Esophagus mucosa (tissue), 1 donor: Measurements from ENCODE around the gene ZFP1. TPM values are rescaled to one million over a fixed set of nuclear protein-coding genes. Genes with fewer than 3 reads are reported as not detected.
"Not testable (repeated sequence)": the region's sequence is repeated elsewhere in the genome, so short reads cannot be mapped to it uniquely, and the experiment has no call there.

Experiments used
- ATAC-seq: fragments of 200-7000 bp; cut with Tn5 transposase; one replicate; pipeline ENCODE4 v1.9.1; 2020
- total RNA-seq: library from RNA; stranded (reverse); gene quantifications from one replicate; pipeline ENCODE4 v1.2.4, GENCODE V29; 2023
- donor health status: DM: yes; HTN: yes; CAD: no.

ZFP1 gene
- total RNA-seq, 1 donor from 2014 or later: 4.3 TPM

- ATAC-seq: peak; percentile 8
Measured at GRCh38 chr16:75205438-75205837, 57.1 kb downstream of the ZFP1 start.

DNA sequence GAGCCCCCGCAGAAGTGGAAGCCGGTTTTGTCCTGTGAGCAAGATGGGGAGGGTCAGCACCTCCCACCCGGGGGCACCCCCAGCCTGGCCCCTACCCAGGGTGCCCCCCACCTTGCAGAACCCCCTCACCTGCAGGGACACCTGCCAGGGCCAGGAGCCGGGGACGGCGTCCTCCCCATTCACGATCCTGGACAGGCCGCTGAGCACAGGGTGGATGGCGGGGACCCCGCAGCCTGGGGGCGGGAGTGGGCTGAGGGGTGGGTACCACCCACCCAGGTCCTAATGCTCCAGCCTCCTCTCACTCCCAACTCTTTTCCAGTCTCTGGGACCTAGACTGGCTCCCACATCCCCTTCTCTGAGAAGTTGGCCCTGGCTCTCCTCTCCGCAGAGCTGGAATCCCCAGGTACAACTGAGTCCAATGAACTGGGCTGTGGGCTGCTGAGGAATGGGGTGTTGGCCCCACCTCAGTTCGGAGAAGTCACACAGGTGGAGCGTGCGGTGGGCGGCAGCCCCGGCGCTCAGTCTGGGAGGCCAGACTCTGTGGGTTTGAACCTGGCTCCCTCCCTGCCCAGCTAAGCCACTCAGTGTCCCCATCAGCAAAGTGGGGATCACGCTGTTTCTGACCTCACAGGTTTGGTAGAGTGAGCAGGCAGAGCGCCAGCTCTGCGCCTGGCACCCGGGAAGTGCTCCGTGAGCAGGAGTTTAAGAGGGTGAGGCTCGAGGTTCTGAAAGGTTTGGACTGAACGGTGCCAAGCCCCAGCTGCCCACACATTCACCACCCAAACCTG lies 57.8 kb downstream of the ZFP1 start:
- ATAC-seq: peak; percentile 22

DNA sequence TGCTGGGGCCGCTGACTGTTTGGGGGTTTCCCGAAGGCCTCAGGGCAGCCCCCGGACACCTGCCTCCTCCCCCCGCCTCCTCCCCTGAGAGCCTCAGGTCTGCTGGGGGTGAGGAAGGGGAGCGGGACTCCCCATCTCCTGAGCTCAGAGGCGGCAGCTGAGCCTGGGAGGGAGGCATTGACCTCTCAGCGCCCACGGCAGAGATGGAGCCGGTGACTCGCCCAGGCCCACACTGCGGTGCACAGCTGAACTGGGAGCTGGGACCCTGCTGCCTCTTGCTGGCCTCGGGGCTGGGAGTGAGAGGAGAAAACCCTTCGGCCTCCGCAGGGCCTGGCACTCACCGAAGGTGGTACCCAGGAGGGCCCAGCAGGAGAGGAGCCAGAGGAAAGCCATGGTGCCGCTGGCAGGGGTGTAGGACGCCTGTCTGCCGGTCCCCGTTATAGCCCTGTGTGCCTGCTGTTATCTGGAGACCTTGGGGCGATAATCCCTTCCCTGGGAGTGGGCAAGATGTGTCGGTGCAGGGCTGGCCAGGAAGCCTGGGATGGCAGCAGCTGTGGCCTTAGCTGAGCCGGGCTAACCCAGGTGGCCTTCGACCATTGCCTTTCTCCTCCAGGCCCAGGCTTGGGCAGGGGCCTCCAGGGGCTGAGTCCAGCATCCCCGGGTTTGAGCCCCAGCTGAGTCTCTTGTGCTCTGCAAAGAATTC lies 58.6 kb downstream of the ZFP1 start, which contains the start of gene CTRB2:
Gene CTRB2, minus strand, starts transcription at position 413 of the 703 bp plus-strand sequence. Its CDS starts 20 bp downstream, at position 393.
- peak; percentile 7 for ATAC-seq

- ATAC-seq: no peak
Measured at GRCh38 chr16:75207831-75208230, 59.5 kb downstream of the ZFP1 start.

- no peak for ATAC-seq
Measured at GRCh38 chr16:75208242-75208825, 60.0 kb downstream of the ZFP1 start.

DNA sequence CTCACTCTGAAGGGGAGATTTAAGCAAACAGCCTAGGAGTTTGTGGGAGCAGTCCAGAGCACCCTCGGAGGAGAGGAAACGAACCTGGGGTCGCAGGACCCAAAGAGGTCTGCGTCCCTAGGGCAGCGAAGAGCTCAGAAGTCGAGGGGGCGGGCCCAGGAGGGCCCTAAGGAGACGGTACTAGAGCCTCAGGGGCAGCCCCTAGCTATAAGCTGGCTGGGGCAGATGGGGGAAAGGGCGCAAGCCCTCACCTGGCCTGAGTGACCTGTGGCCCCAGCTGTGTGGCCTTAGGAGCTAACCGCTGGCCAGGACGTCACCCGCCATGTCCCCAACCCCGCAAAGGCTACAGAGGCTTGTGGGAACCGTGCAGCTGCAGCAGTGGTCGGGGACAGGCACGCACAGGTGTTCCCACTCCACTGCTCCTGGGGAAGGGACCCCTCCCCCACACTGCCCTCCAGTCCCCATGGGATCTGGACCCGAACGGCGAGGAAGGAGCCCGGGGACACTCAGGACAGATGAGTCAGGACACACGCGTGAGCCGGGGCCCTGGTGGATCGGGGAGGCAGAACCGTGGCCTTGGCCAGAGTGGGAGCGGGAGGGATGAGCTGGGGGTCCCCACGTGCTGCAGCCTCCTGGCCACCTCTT lies 60.7 kb downstream of the ZFP1 start:
- no peak for ATAC-seq

GRCh38 chr16:75209514-75209913 lies 61.2 kb downstream of the ZFP1 start:
- ATAC-seq: not testable (repeated sequence)

DNA sequence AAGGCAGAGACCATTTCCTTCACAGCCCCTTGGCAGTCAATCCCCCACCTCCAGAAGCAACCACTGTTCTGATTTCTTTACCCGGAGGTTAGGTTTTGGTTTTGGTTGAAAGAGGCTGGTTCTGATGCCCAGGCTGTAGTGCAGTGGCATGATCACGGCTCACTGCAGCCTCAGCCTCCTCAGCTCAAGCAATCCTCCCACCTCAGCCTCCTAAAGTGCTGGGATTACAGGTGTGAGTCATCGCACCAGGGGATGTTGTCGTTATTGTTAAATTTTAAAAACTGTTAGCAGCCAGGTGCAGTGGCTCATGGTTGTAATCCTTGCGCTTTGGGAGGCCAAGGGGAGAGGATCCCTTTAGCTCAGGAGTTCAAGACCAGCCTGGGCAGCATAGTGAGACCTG lies 61.6 kb downstream of the ZFP1 start:
- ATAC-seq: no peak

- not testable (repeated sequence) for ATAC-seq
Measured at GRCh38 chr16:75211286-75211685, 63.0 kb downstream of the ZFP1 start.

- ATAC-seq: no peak
Measured at GRCh38 chr16:75216127-75216526, 67.8 kb downstream of the ZFP1 start.

- ATAC-seq: no peak
Measured at GRCh38 chr16:75216576-75216975, 68.3 kb downstream of the ZFP1 start.

DNA sequence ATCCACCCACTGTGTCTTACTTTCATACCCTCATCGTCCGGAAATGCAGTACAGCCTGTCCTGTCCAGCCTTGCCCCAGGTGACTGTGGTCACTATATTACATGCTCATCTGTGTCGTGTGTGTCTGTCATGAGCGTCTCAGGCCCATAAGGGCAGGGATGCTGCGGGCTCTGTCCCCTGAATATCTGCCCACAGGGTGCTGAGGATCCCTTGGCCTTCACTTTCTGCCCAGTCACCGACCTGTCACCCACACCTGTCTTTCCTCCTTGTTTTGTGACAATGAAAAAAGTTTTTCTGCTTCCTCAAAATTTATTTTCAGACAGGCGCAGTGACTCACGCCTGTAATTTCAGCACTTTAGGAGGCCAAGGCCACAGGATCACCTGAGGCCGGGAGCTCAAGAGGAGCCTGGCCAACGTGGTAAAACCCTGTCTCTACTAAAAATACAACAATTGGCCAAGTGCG lies 69.1 kb downstream of the ZFP1 start:
- no peak for ATAC-seq

GRCh38 chr16:75218256-75219076 lies 70.1 kb downstream of the ZFP1 start, which contains the start of gene CTRB1:
TSS of gene CTRB1 (plus strand) at chr16:75218988. CDS start at chr16:75219008, 20 bp downstream.
- ATAC-seq: no peak

DNA sequence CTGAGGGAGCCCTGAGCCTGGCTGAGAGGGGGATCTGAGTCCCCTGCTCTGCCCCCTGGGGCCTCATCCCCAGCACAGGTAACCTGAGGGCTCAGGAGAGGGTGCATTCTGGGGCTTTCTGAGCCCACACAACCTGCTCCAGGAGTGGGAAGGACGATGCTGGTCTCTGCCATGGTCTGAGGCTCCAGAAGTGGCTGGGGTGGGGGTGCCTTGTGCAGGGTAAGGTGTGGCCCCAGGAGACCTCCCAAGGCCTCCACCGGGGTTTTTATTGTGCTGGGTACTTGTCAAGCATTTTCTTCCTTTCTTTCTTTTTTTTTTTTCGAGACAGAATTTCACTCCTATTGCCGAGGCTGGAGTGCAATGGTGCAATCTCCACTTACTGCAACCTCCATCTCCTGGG lies 70.8 kb downstream of the ZFP1 start:
- ATAC-seq: no peak

- ATAC-seq: no peak
Measured at GRCh38 chr16:75219838-75220237, 71.5 kb downstream of the ZFP1 start.

Other genes starting within 250 kb of the ZFP1 start
- 38.3 TPM for gene WDR59, start 163.4 kb upstream of the ZFP1 start, total RNA-seq
- gene ZNRF1, start 149.5 kb upstream of the ZFP1 start, total RNA-seq: 42.5 TPM
- gene LDHD, start 31.7 kb upstream of the ZFP1 start, total RNA-seq: 9.2 TPM
- not detected for gene CTRB2, start 58.6 kb downstream of the ZFP1 start, total RNA-seq
- 0.44 TPM for gene CTRB1, start 70.5 kb downstream of the ZFP1 start, total RNA-seq
- 33.0 TPM for gene BCAR1, start 103.1 kb downstream of the ZFP1 start, total RNA-seq